Muscle layer of duodenum (tissue), 2 donors: Measurements from ENCODE around the gene MORC1.
"Not testable (repeated sequence)": the region's sequence is repeated elsewhere in the genome, so short reads cannot be mapped to it uniquely, and the experiment has no call there.

Source experiments
- H3K27ac ChIP-seq: one replicate; pipeline ENCODE4 v1.7.0; 2013; ENCODE audit warnings: mild to moderate bottlenecking, low read length
- H3K27me3 ChIP-seq: one replicate; pipeline ENCODE4 v1.7.0; 2013; ENCODE audit warnings: low read depth, mild to moderate bottlenecking, control low read depth, low read length
- H3K36me3 ChIP-seq, 2 donors: one replicate each; pipeline ENCODE4 v1.7.0; 2013; ENCODE audit warnings: low read length in 2 of 2, control low read depth in 1 of 2, mild to moderate bottlenecking in 1 of 2; ENCODE audit not compliant: insufficient read depth in 2 of 2, control insufficient read depth in 1 of 2
- H3K4me1 ChIP-seq, 2 donors: one replicate each; pipeline ENCODE4 v1.7.0; 2013; ENCODE audit warnings: low read length in 2 of 2, mild to moderate bottlenecking in 2 of 2, control low read depth in 1 of 2, moderate library complexity in 1 of 2; ENCODE audit not compliant: insufficient read depth in 2 of 2, control insufficient read depth in 1 of 2
- H3K4me3 ChIP-seq, 2 donors: one replicate each; pipeline ENCODE4 v1.7.0; 2013; ENCODE audit warnings: low read length in 2 of 2, low read depth in 1 of 2, mild to moderate bottlenecking in 1 of 2
- H3K9me3 ChIP-seq, 2 donors: one replicate each; pipeline ENCODE4 v1.7.0; 2013; ENCODE audit warnings: low read length in 2 of 2, control low read depth in 1 of 2, mild to moderate bottlenecking in 1 of 2; ENCODE audit not compliant: control insufficient read depth in 1 of 2
- donor health status: healthy.

The MORC1 gene

GRCh38 chr3:109098079-109098644, 19.8 kb downstream of the MORC1 start:
- no peak overlapping the region for H3K27ac ChIP-seq
- no peaks in the 10 kb centered on the region for H3K4me1 ChIP-seq
- no peak overlapping the region for H3K4me3 ChIP-seq
- no peaks in the 10 kb centered on the region for H3K27me3 ChIP-seq
- no peaks in the 10 kb centered on the region for H3K9me3 ChIP-seq
- no peaks in the 10 kb centered on the region for H3K36me3 ChIP-seq

- H3K27me3 ChIP-seq, result no peaks in the 10 kb centered on the region
- H3K27ac ChIP-seq, result no peak overlapping the region
- no peaks in the 10 kb centered on the region for H3K4me1 ChIP-seq
- no peaks in the 10 kb centered on the region for H3K36me3 ChIP-seq
- H3K4me3 ChIP-seq, result no peak overlapping the region
- H3K9me3 ChIP-seq, result no peaks in the 10 kb centered on the region
These were observed 22.8 kb downstream of the MORC1 start for GRCh38 chr3:109095166-109095565.

- no peaks in the 10 kb centered on the region for H3K4me1 ChIP-seq
- no peak overlapping the region for H3K27ac ChIP-seq
- no peaks in the 10 kb centered on the region for H3K9me3 ChIP-seq
- no peaks in the 10 kb centered on the region for H3K27me3 ChIP-seq
- no peaks in the 10 kb centered on the region for H3K36me3 ChIP-seq
- H3K4me3 ChIP-seq, result no peak overlapping the region
These were observed 24.4 kb downstream of the MORC1 start for GRCh38 chr3:109093561-109093960.

GRCh38 chr3:109091846-109092245, 26.1 kb downstream of the MORC1 start:
- H3K27ac ChIP-seq, result no peak overlapping the region
- H3K27me3 ChIP-seq, result no peaks in the 10 kb centered on the region
- no peaks in the 10 kb centered on the region for H3K9me3 ChIP-seq
- no peaks in the 10 kb centered on the region for H3K36me3 ChIP-seq
- H3K4me3 ChIP-seq, result no peak overlapping the region
- H3K4me1 ChIP-seq, result no peaks in the 10 kb centered on the region

DNA sequence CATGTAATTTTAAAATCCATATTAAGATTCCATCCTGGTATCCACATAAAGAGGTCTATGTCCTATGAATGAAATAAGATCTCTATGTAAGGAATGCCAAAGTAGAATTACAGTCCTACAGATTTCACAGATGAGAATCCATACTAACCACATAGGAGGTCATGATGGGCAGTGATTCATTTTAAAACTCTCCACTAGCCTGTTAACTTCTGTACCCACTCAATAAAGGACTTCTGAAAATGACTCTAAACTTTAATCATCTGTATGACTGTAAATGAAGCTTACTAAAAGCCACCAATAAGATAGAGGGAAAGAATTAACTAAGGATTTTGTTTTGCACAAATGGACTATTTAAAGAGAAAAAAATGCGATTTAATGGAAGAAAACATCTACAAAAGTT, 28.7 kb downstream of the MORC1 start:
- Histone ChIP-seq H3K4me3 (no peak overlapping the region), H3K9me3 (no peaks in the 10 kb centered on the region), H3K4me1 (no peaks in the 10 kb centered on the region), H3K36me3 (no peaks in the 10 kb centered on the region), H3K27me3 (no peaks in the 10 kb centered on the region), H3K27ac (no peak overlapping the region)

GRCh38 chr3:109081746-109082510, 36.0 kb downstream of the MORC1 start:
- H3K4me1 ChIP-seq, result no peaks in the 10 kb centered on the region

DNA sequence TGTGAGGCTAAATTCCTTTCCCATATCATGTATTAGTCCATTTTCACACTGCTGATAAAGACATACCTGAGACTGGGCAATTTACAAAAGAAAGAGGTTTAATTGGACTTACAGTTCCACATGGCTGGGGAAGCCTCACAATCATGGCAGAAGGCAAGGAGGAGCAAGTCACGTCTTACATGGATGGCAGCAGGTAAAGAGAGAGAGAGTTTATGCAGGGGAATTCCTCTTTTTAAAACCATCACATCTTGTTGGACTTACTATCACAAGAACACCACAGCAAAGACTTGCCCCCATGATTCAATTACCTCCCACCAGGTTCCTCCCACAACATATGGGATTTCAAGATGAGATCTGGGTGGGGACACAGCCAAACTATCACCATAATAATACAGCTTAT, 37.8 kb downstream of the MORC1 start:
- not testable (repeated sequence) for H3K4me3 ChIP-seq, H3K36me3 ChIP-seq, H3K27ac ChIP-seq, H3K27me3 ChIP-seq, H3K9me3 ChIP-seq, H3K4me1 ChIP-seq

More at GRCh38 chr3:109081746-109082510, 36.0 kb downstream of the MORC1 start:
- Histone ChIP-seq H3K27ac (no peak overlapping the region), H3K36me3 (no peaks in the 10 kb centered on the region), H3K9me3 (no peaks in the 10 kb centered on the region), H3K27me3 (no peaks in the 10 kb centered on the region), H3K4me3 (no peak overlapping the region)

GRCh38 chr3:109073116-109073515, 44.8 kb downstream of the MORC1 start:
- no peaks in the 10 kb centered on the region for H3K9me3 ChIP-seq
- H3K27me3 ChIP-seq, result no peaks in the 10 kb centered on the region
- no peaks in the 10 kb centered on the region for H3K36me3 ChIP-seq
- peaks cover 0 to 6% of the 10 kb centered on the region in 2 donors for H3K4me1 ChIP-seq
- no peak overlapping the region for H3K27ac ChIP-seq
- H3K4me3 ChIP-seq, result no peak overlapping the region

- Histone ChIP-seq H3K27ac (no peak overlapping the region), H3K4me3 (no peak overlapping the region), H3K9me3 (no peaks in the 10 kb centered on the region)
These were observed 45.7 kb downstream of the MORC1 start for GRCh38 chr3:109072194-109072593.

GRCh38 chr3:109071350-109072142, 46.4 kb downstream of the MORC1 start:
- Histone ChIP-seq H3K4me3 (no peak overlapping the region), H3K36me3 (no peaks in the 10 kb centered on the region), H3K4me1 (peaks cover 0 to 6% of the 10 kb centered on the region in 2 donors), H3K9me3 (no peaks in the 10 kb centered on the region), H3K27me3 (no peaks in the 10 kb centered on the region), H3K27ac (no peak overlapping the region)

More at GRCh38 chr3:109072194-109072593, 45.7 kb downstream of the MORC1 start:
- no peaks in the 10 kb centered on the region for H3K36me3 ChIP-seq
- peaks cover 0 to 6% of the 10 kb centered on the region in 2 donors for H3K4me1 ChIP-seq
- no peaks in the 10 kb centered on the region for H3K27me3 ChIP-seq

DNA sequence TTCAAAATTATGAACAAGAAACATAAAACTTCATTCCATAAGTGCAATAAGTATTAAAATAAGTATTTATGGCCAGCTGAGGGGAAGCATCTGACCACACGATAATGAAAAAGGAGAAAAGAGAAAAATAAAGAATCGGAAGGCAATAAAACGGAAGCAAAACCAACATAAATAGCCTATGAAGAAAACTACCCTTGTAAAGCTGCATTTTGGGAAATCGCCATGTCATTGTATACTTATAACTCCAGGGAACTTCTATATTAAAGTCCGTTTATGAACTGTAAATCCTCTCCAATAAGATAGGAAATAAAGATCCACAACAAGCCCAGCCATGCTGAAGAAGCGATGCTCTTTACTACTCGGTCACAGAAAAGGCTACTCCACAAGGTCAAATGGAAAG, 47.7 kb downstream of the MORC1 start:
- H3K36me3 ChIP-seq, result no peaks in the 10 kb centered on the region
- no peak overlapping the region for H3K27ac ChIP-seq
- no peaks in the 10 kb centered on the region for H3K9me3 ChIP-seq
- no peak overlapping the region for H3K4me3 ChIP-seq
- H3K27me3 ChIP-seq, result no peaks in the 10 kb centered on the region
- peaks cover 0 to 6% of the 10 kb centered on the region in 2 donors for H3K4me1 ChIP-seq
